ENCODE data around the gene SYNM.

SYNM gene

GRCh38 chr15:99168601-99169580 lies 64.0 kb downstream of the SYNM start:
- no peak overlapping the region for H3K4me3 ChIP-seq (replicated peaks in 1 of 2; ENCODE audit: low read depth in 2 of 2, low read length in 2 of 2)
- no peak for DNase-seq (ENCODE audit: low read depth in 2 of 2)
- TF ChIP-seq, protein P1, sequence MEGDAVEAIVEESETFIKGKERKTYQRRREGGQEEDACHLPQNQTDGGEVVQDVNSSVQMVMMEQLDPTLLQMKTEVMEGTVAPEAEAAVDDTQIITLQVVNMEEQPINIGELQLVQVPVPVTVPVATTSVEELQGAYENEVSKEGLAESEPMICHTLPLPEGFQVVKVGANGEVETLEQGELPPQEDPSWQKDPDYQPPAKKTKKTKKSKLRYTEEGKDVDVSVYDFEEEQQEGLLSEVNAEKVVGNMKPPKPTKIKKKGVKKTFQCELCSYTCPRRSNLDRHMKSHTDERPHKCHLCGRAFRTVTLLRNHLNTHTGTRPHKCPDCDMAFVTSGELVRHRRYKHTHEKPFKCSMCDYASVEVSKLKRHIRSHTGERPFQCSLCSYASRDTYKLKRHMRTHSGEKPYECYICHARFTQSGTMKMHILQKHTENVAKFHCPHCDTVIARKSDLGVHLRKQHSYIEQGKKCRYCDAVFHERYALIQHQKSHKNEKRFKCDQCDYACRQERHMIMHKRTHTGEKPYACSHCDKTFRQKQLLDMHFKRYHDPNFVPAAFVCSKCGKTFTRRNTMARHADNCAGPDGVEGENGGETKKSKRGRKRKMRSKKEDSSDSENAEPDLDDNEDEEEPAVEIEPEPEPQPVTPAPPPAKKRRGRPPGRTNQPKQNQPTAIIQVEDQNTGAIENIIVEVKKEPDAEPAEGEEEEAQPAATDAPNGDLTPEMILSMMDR (IDR thresholded peaks at IDR 0.05; ENCODE audit: low read depth, low read length) = no peak

DNA sequence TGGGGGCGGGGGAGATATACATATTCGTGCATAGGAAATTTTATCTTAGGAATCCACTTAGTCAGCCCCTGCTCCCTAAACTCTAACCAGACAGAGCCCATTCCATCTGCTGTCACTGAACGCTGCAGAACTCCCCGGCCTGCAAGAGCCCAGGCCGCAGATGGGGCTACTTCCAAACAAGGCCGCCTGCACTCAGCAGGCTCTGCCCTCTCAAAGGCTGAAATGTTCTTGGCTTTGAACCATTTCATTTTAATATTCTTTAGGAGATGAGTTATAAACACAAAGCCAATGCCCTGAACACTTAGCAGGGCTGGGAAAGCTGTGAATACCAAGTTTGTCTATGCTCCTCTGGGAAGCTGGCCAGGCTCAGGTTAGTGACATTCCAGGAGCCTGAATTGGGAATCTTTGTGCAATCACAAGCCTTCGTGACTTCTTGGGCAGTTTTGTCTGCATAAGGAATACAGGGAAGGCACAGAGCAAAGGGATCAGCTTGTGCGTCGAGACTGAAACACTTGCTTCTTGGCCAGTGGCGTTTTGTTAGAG lies 65.0 kb downstream of the SYNM start:
- no peak overlapping the region for H3K4me3 ChIP-seq (replicated peaks in 1 of 2; ENCODE audit: low read depth in 2 of 2, low read length in 2 of 2)
- DNase-seq (ENCODE audit: low read depth in 2 of 2) = peak; percentile 25 to 78

DNA sequence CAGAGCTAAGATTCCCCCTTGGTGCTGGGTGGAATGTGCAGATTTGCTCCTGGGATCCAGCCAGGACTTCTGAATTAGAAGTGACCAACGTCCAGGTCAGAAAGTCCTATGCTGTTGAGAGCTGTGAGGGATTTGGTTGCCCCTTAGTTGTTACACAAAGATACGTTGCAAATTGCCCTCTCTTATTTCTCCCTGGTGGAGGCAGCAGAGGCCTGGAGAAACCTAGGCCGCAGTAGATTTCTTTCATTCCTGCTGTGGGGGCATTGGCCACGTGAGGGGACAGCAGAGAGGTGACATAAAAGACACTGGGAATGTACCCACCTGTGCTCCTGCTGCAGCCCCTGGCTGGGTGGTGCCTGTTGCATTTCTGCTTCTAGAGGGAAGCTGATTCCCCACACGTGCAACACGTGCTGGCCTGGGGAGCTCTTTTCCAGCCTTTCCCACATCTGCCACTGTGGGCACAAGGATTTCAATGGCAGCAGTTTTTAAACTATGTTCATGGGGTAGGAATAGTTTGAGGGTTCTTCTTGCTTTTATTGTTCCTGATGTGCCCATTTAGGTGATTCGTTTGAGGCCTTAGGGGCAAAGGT lies 65.7 kb downstream of the SYNM start:
- TF ChIP-seq, protein P1 (IDR thresholded peaks at IDR 0.05; ENCODE audit: low read depth, low read length) = no peak
- DNase-seq (ENCODE audit: low read depth in 2 of 2) = no peak
- no peak overlapping the region for H3K4me3 ChIP-seq (replicated peaks in 1 of 2; ENCODE audit: low read depth in 2 of 2, low read length in 2 of 2)

More for the DNA sequence above, 65.0 kb downstream of the SYNM start:
- TF ChIP-seq, protein P1 (IDR thresholded peaks at IDR 0.05; ENCODE audit: low read depth, low read length) = no peak

DNA sequence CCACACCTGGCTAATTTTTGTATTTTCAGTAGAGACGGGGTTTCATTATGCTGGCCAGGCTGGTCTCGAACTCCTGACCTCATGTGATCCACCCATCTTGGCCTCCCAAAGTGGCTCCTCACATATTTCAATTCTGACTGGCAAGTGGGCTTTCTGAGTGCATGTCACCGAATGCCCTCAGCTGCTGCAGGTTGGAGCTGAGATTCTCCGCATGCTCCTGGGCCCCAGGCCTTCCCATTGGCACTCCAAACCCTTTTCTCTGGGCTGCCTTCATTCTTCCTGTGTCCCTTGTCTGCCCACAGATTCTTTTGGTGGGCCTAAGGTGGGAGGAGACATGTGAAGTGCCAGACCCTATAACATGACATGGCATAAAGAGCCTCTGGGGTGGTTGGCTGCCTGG lies 67.3 kb downstream of the SYNM start:
- TF ChIP-seq, protein P1 (IDR thresholded peaks at IDR 0.05; ENCODE audit: low read depth, low read length) = no peak
- DNase-seq (ENCODE audit: low read depth in 2 of 2) = no peak
- H3K4me3 ChIP-seq (replicated peaks in 1 of 2; ENCODE audit: low read depth in 2 of 2, low read length in 2 of 2) = no peak overlapping the region

- DNase-seq (ENCODE audit: low read depth in 2 of 2) = no peak
- TF ChIP-seq, protein P1 (IDR thresholded peaks at IDR 0.05; ENCODE audit: low read depth, low read length) = no peak
- H3K4me3 ChIP-seq (replicated peaks in 1 of 2; ENCODE audit: low read depth in 2 of 2, low read length in 2 of 2) = no peak overlapping the region
Observed at GRCh38 chr15:99172989-99173388, 68.1 kb downstream of the SYNM start.

DNA sequence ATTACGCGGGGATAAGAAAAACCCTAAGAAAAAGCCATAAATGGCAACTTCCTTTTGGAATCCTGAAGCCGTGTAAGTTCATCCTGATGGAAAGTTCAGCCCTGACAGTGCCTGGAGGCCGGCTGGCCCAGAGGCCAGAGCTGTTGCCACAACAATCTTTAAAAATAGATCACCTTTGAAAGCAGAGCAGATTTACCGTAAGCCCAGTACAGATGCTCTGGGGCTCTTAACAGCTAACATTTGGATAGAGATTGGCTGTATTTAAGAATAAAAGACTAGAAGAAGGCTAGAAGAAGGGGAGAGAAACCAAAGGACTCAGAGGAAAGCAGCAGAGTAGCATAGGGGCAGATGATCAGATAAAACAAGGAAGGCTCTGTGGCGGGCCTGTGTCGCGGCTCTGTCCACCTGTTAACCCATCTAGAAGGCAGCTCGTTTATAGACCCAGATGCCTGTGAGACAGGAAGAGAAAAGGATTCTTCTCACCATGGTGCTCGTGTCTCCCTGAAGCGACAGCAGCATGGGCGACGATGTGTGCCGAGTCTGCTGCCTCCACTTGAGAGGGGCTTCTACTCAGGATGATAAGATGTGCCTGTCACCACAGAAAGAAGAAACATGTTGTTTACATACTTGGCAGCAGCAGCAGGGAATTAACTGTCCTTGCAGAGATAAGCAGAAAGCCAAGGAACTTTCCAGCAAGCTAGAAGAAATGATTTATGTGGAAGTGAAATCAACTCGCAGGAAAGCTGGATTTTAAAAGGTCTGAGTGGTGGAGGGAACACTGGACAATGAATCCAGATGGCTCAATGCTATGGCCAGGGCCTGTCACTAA lies 69.9 kb downstream of the SYNM start:
- TF ChIP-seq, protein P1 (IDR thresholded peaks at IDR 0.05; ENCODE audit: low read depth, low read length) = no peak
- H3K4me3 ChIP-seq (replicated peaks in 1 of 2; ENCODE audit: low read depth in 2 of 2, low read length in 2 of 2) = no peak overlapping the region
- DNase-seq (ENCODE audit: low read depth in 2 of 2) = no peak

Measured in cardiac fibroblast (primary cell).